Right lung (tissue), 5 donors: ENCODE data around the gene CDKAL1. TPM values are rescaled to one million over a fixed set of nuclear protein-coding genes. Genes with fewer than 3 reads are reported as not detected.

Source experiments
- DNase-seq, 2 donors: peaks; one replicate each; pipeline ENCODE4 v3.0.0-alpha.2; 2013
- polyA plus RNA-seq, 5 donors: library from polyadenylated mRNA; unstranded; fragments of 120-200 nt; gene quantifications; one replicate each; pipeline versions ENCODE4 v1.2.1 to v1.2.3, GENCODE V29; 2013; ENCODE audit warnings: inconsistent platforms in 1 of 5, low replicate concordance in 1 of 5; ENCODE audit not compliant: insufficient read length in 5 of 5, insufficient read depth in 1 of 5

Gene CDKAL1
- polyA plus RNA-seq, 5 donors, result 15.1 to 19.5 (median 18.2) TPM

GRCh38 chr6:20835315-20836010 is 301.2 kb downstream of the CDKAL1 start:
- no peak for DNase-seq

- DNase-seq, result no peak
Measured at GRCh38 chr6:20837189-20837588, 302.9 kb downstream of the CDKAL1 start.

GRCh38 chr6:20838113-20838512 is 303.9 kb downstream of the CDKAL1 start:
- no peak for DNase-seq

- no peak for DNase-seq
Measured at GRCh38 chr6:20839630-20840029, 305.4 kb downstream of the CDKAL1 start.

- no peak for DNase-seq
Measured at GRCh38 chr6:20840675-20841074, 306.4 kb downstream of the CDKAL1 start.

GRCh38 chr6:20841806-20842205 is 307.5 kb downstream of the CDKAL1 start:
- no peak for DNase-seq

- DNase-seq, result no peak
Measured at GRCh38 chr6:20845592-20845991, 311.3 kb downstream of the CDKAL1 start.

GRCh38 chr6:20846602-20847028 is 312.4 kb downstream of the CDKAL1 start:
- DNase-seq, result no peak

GRCh38 chr6:20847904-20848303 is 313.6 kb downstream of the CDKAL1 start:
- DNase-seq, result no peak

- DNase-seq, result no peak
Measured at GRCh38 chr6:20850686-20851416, 316.6 kb downstream of the CDKAL1 start.

GRCh38 chr6:20851795-20852194 is 317.5 kb downstream of the CDKAL1 start:
- DNase-seq, result no peak

GRCh38 chr6:20853828-20854227 is 319.6 kb downstream of the CDKAL1 start:
- no peak for DNase-seq

GRCh38 chr6:20856681-20857288 is 322.5 kb downstream of the CDKAL1 start:
- no peak for DNase-seq

- DNase-seq, result peak; percentile 57
Measured at GRCh38 chr6:20861481-20861880, 327.2 kb downstream of the CDKAL1 start.

- no peak for DNase-seq
Measured at GRCh38 chr6:20866036-20866435, 331.8 kb downstream of the CDKAL1 start.

GRCh38 chr6:20866935-20867703 is 332.9 kb downstream of the CDKAL1 start:
- DNase-seq, result no peak

GRCh38 chr6:20868397-20869096 is 334.3 kb downstream of the CDKAL1 start:
- DNase-seq, result peak; percentile 36 to 43

GRCh38 chr6:20870021-20870420 is 335.8 kb downstream of the CDKAL1 start:
- DNase-seq, result no peak

- DNase-seq, result no peak
Measured at GRCh38 chr6:20870493-20870892, 336.2 kb downstream of the CDKAL1 start.

- DNase-seq, result no peak
Measured at GRCh38 chr6:20873425-20874190, 339.4 kb downstream of the CDKAL1 start.
